ENCODE measurements around the gene MACROD2. TPM values are rescaled to one million over a fixed set of nuclear protein-coding genes. Genes with fewer than 3 reads are reported as not detected.

Gene MACROD2
- total and polyA plus RNA-seq, 7 donors, result 0.20 to 4.8 (median 0.87) TPM

DNA sequence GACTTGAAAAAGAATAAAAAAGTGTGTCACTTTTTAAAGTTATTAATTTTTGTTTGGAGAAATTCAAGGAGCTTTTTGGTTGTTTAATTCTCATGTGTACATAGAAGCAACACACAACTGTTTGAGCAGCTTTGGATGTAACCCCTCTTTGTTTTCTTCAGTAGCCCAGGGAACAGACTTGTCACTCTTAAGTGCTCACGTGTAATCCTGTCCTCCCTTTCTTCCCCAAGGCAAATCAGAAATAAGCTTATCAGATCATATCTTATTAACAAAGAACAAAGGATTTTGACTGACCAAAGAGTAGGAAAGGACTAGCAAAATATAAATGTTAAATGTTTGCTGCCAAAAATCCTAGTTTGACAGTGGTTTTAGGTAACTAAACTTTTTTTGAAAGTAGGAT lies 349.4 kb downstream of the MACROD2 start:
- no peak overlapping the region for H3K27ac ChIP-seq
- no peaks in the 10 kb centered on the region for H3K36me3 ChIP-seq (ENCODE audit: insufficient read depth in 1 of 2, low read depth in 1 of 2)
- no peaks in the 10 kb centered on the region for H3K27me3 ChIP-seq (ENCODE audit: insufficient read depth in 3 of 3, low read length in 2 of 3)
- 32 to 49% (median 36%) methylated on average over 1 of the region's 1 CpG for WGBS, 3 donors
- intact Hi-C loops (cut with DNase I), result loop anchor here in 1 of 2 donors (10.0 kb wide), 1 partner anchor 360 kb away; no protein-coding TSS in a partner anchor
- no peaks in the 10 kb centered on the region for H3K9me3 ChIP-seq
- TF ChIP-seq, protein P1, sequence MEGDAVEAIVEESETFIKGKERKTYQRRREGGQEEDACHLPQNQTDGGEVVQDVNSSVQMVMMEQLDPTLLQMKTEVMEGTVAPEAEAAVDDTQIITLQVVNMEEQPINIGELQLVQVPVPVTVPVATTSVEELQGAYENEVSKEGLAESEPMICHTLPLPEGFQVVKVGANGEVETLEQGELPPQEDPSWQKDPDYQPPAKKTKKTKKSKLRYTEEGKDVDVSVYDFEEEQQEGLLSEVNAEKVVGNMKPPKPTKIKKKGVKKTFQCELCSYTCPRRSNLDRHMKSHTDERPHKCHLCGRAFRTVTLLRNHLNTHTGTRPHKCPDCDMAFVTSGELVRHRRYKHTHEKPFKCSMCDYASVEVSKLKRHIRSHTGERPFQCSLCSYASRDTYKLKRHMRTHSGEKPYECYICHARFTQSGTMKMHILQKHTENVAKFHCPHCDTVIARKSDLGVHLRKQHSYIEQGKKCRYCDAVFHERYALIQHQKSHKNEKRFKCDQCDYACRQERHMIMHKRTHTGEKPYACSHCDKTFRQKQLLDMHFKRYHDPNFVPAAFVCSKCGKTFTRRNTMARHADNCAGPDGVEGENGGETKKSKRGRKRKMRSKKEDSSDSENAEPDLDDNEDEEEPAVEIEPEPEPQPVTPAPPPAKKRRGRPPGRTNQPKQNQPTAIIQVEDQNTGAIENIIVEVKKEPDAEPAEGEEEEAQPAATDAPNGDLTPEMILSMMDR (IDR thresholded peaks at IDR 0.05), result no peak
- ATAC-seq (no peak), DNase-seq (no peak)
- no peak overlapping the region for H3K4me3 ChIP-seq
- no peaks in the 10 kb centered on the region for H3K4me1 ChIP-seq

DNA sequence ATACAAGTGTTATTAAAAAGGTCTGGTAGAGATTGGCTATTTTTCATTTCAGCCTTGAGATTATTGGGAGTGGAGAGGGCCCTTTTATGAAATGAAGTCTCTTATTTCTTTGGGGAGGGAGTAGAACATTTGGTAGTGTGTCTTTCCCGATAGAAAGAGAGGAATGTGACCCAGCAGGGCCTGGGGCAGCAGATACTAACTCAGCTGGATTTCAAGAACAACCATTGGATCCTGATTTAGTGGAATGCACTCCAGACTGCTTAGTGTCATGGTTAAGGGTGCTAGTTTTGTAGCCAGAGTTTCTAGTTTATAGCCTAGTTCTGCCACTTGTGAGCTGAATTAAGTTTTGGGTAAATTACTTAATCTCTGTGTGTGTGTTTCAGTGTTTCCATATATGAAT lies 360.5 kb downstream of the MACROD2 start:
- 17 to 30% (median 19%) methylated on average over 1 of the region's 1 CpG for WGBS, 3 donors
- H3K4me3 ChIP-seq, result no peak overlapping the region
- no peaks in the 10 kb centered on the region for H3K36me3 ChIP-seq (ENCODE audit: insufficient read depth in 1 of 2, low read depth in 1 of 2)
- intact Hi-C loops (cut with DNase I), result no loop called here
- TF ChIP-seq, protein P1 (IDR thresholded peaks at IDR 0.05), result no peak
- H3K4me1 ChIP-seq, result no peaks in the 10 kb centered on the region
- DNase-seq (no peak), ATAC-seq (no peak)
- H3K27ac ChIP-seq, result no peak overlapping the region
- H3K27me3 ChIP-seq (ENCODE audit: insufficient read depth in 3 of 3, low read length in 2 of 3), result no peaks in the 10 kb centered on the region
- no peaks in the 10 kb centered on the region for H3K9me3 ChIP-seq

DNA sequence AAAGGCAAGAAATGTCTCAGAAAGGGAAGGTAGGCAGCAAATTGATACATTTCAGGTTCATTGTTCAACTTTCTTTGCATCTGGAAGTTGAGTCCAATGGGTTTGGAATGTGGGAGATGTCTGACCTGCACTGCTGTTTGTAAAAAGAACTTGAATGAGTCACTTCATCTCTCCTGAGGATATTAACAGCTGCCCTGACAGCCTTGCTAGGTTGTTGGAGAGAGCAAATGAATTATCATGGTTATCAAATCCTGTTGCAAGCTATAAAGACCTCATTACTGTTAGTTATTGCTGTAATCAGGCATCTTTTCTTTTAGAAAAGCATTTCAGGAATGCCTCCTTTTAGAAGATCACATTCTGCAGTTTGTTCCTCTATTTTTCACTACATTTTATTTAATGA lies 365.1 kb downstream of the MACROD2 start:
- H3K4me3 ChIP-seq, result no peak overlapping the region
- H3K4me1 ChIP-seq, result no peaks in the 10 kb centered on the region
- H3K36me3 ChIP-seq (ENCODE audit: insufficient read depth in 1 of 2, low read depth in 1 of 2), result no peaks in the 10 kb centered on the region
- ATAC-seq (no peak), DNase-seq (no peak)
- intact Hi-C loops (cut with DNase I), result no loop called here
- H3K9me3 ChIP-seq, result peaks cover 6% of the 10 kb centered on the region
- no peaks in the 10 kb centered on the region for H3K27me3 ChIP-seq (ENCODE audit: insufficient read depth in 3 of 3, low read length in 2 of 3)
- no peak overlapping the region for H3K27ac ChIP-seq
- TF ChIP-seq, protein P1 (IDR thresholded peaks at IDR 0.05), result no peak

DNA sequence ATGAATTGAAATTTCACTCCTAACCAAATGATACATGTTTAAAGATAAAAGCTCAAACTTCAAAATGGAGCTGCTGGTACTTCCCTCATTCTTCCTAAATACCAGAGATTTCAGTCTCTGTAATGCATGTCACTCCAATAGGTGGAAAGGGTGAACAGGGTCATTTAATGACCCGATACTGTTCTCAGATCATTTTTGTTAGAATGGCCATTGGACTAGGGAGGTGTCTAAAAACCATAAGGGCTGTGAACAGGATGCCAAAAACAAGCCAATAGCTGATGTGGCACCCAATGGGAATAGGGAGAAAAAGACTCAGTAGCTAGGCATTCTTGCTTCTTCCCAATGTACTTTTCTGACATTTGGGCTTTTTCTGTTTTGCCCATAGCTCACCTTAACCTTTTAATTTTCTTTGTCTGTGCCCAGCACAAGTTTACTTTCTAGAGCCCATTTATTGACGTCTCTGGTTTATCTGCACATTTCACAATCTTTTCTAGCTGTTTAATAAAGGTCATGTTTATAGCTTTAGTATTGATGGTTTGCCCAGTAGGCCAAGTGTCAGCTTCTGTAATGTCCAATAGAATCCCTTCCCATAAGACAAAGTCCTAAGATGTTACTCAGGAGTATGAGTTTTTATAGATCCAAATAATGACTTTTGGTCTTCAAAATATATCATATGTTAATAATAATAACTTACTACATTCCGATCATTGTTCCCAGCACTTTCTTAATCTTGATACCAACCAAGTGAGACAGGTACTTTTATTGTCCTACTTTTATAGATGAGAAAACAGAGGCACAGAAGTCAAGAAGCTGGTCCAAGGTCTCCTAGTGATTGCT lies 366.4 kb downstream of the MACROD2 start:
- Histone ChIP-seq H3K36me3 (ENCODE audit: insufficient read depth in 1 of 2, low read depth in 1 of 2) (no peaks in the 10 kb centered on the region), H3K27me3 (ENCODE audit: insufficient read depth in 3 of 3, low read length in 2 of 3) (no peaks in the 10 kb centered on the region), H3K9me3 (peaks cover 6% of the 10 kb centered on the region), H3K4me3 (no peak overlapping the region), H3K4me1 (no peaks in the 10 kb centered on the region), H3K27ac (no peak overlapping the region)
- 88 to 92% (median 89%) methylated on average over 3 of the region's 3 CpGs for WGBS, 3 donors
- DNase-seq, result no peak
- intact Hi-C loops (cut with DNase I), result no loop called here
- TF ChIP-seq, protein P1 (IDR thresholded peaks at IDR 0.05), result no peak
- ATAC-seq, result no peak

DNA sequence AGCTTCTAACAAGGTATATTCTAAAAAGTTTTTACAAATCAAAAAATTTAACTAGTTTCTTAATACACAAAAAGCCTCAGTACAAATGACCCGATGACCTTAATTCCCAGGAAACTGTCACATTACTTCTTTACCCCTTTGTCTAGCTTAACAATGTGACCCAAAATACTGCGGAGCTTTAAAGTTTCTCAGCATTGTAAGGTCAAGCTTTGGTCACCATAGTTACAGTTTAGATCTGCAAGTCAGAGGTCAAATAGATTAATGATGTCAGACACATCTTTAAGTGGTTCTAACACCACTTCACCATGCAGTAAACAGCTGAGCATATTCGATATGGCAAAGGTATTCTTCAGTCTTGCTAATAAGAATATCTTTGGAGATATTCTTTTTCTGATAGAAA lies 378.9 kb downstream of the MACROD2 start:
- intact Hi-C loops (cut with DNase I), result no loop called here
- ATAC-seq, result no peak
- Histone ChIP-seq H3K9me3 (no peaks in the 10 kb centered on the region), H3K27ac (no peak overlapping the region), H3K36me3 (ENCODE audit: insufficient read depth in 1 of 2, low read depth in 1 of 2) (no peaks in the 10 kb centered on the region), H3K27me3 (ENCODE audit: insufficient read depth in 3 of 3, low read length in 2 of 3) (no peaks in the 10 kb centered on the region), H3K4me3 (no peak overlapping the region), H3K4me1 (no peaks in the 10 kb centered on the region)
- TF ChIP-seq, protein P1 (IDR thresholded peaks at IDR 0.05), result no peak
- DNase-seq, result no peak
- 33 to 39% (median 37%) methylated on average over 3 of the region's 3 CpGs for WGBS, 3 donors

All from psoas muscle (tissue), 8 donors.